Progenitor cell of endocrine pancreas (in vitro differentiated cells): ENCODE results near the gene CEP112. TPM values are rescaled to one million over a fixed set of nuclear protein-coding genes. Genes with fewer than 3 reads are reported as not detected.

ENCODE experiments used
- DNase-seq: peaks from one replicate; pipeline ENCODE4 v3.0.0; 2021; ENCODE audit warnings: low spot score; ENCODE audit not compliant: unreplicated experiment
- H3K27ac Mint-ChIP-seq: 2 replicates; pipeline ENCODE4 v1.8.0; 2021; ENCODE audit warnings: mild to moderate bottlenecking, moderate library complexity, mixed read lengths
- H3K27me3 Mint-ChIP-seq: 2 replicates; pipeline ENCODE4 v1.8.0; 2021; ENCODE audit warnings: mixed read lengths
- H3K36me3 Mint-ChIP-seq: 2 replicates; pipeline ENCODE4 v1.8.0; 2022; ENCODE audit warnings: mixed read lengths; ENCODE audit not compliant: insufficient read depth
- H3K4me1 Mint-ChIP-seq: 2 replicates; pipeline ENCODE4 v1.8.0; 2021; ENCODE audit warnings: low read depth, mixed read lengths
- H3K4me3 Mint-ChIP-seq: 2 replicates; pipeline ENCODE4 v1.8.0; 2021; ENCODE audit warnings: low read depth, mild to moderate bottlenecking, moderate library complexity, mixed read lengths
- H3K9me3 Mint-ChIP-seq: 2 replicates; pipeline ENCODE4 v1.8.0; 2021; ENCODE audit warnings: low read depth, mixed read lengths
- CTCF ChIP-seq: fragments of 200-600 bp; sonication (generic); IDR thresholded peaks from one replicate; pipeline ENCODE4 v1.5.0; 2021; ENCODE audit warnings: antibody characterized with exemption, mild to moderate bottlenecking; ENCODE audit not compliant: unreplicated experiment
- total RNA-seq: library from RNA; stranded (reverse); gene quantifications from 2 replicates; pipeline ENCODE4 v1.2.1, GENCODE V29; 2021

The CEP112 gene
- total RNA-seq, 1 donor from 2014 or later = 24.3 TPM

- H3K9me3 Mint-ChIP-seq = peaks cover 3% of the 10 kb centered on the region
- DNase-seq = no peak
- H3K27me3 Mint-ChIP-seq = no peaks in the 10 kb centered on the region
- TF ChIP-seq CTCF = no peak
- H3K36me3 Mint-ChIP-seq = peaks cover 1% of the 10 kb centered on the region
- no peak overlapping the region for H3K4me3 Mint-ChIP-seq
- H3K27ac Mint-ChIP-seq = no peak overlapping the region
- no peaks in the 10 kb centered on the region for H3K4me1 Mint-ChIP-seq
Observed at GRCh38 chr17:65678546-65678945, 513.4 kb downstream of the CEP112 start.

- H3K36me3 Mint-ChIP-seq = peaks cover 1% of the 10 kb centered on the region
- no peak for DNase-seq
- peaks cover 3% of the 10 kb centered on the region for H3K9me3 Mint-ChIP-seq
- no peak for TF ChIP-seq CTCF
- no peaks in the 10 kb centered on the region for H3K4me1 Mint-ChIP-seq
- no peak overlapping the region for H3K27ac Mint-ChIP-seq
- H3K4me3 Mint-ChIP-seq = no peak overlapping the region
- no peaks in the 10 kb centered on the region for H3K27me3 Mint-ChIP-seq
Observed at GRCh38 chr17:65677932-65678331, 514.0 kb downstream of the CEP112 start.

GRCh38 chr17:65674246-65675045, 517.5 kb downstream of the CEP112 start:
- Mint-ChIP-seq H3K4me3 (no peak overlapping the region), H3K27me3 (no peaks in the 10 kb centered on the region), H3K9me3 (peaks cover 3% of the 10 kb centered on the region), H3K27ac (no peak overlapping the region), H3K36me3 (peaks cover 1% of the 10 kb centered on the region), H3K4me1 (peaks cover 1% of the 10 kb centered on the region)
- DNase-seq = no peak
- no peak for TF ChIP-seq CTCF

GRCh38 chr17:65670667-65671371, 521.1 kb downstream of the CEP112 start:
- H3K36me3 Mint-ChIP-seq = peaks cover 1% of the 10 kb centered on the region
- peaks cover 3% of the 10 kb centered on the region for H3K9me3 Mint-ChIP-seq
- H3K4me1 Mint-ChIP-seq = peaks cover 1% of the 10 kb centered on the region
- no peak for DNase-seq
- no peak overlapping the region for H3K4me3 Mint-ChIP-seq
- no peaks in the 10 kb centered on the region for H3K27me3 Mint-ChIP-seq
- no peak overlapping the region for H3K27ac Mint-ChIP-seq
- no peak for TF ChIP-seq CTCF

- Mint-ChIP-seq H3K27me3 (no peaks in the 10 kb centered on the region), H3K9me3 (no peaks in the 10 kb centered on the region), H3K4me3 (no peak overlapping the region), H3K27ac (no peak overlapping the region), H3K4me1 (peaks cover 1% of the 10 kb centered on the region), H3K36me3 (no peaks in the 10 kb centered on the region)
- DNase-seq = no peak
- no peak for TF ChIP-seq CTCF
Observed at GRCh38 chr17:65668211-65668610, 523.7 kb downstream of the CEP112 start.
